GM12878 (cell line): Measurements from ENCODE around the gene ADAMTS14. TPM values are rescaled to one million over a fixed set of nuclear protein-coding genes. Genes with fewer than 3 reads are reported as not detected.

ENCODE experiments used
- ATAC-seq: fragments of 200-7000 bp; cut with Tn5 transposase; 3 replicates; pipeline ENCODE4 v1.9.1; 2020; ENCODE audit warnings: mild to moderate bottlenecking, moderate library complexity
- BruUV-seq: library from RNA; stranded (reverse); fragments of 400-500 nt; replicated peaks from 2 replicates; lab custom pipeline; 2021; lab: Mats Ljungman, UMichigan
- CTCF ChIA-PET: fragments of 300-600 bp; sonication (Branson Sonifier 250); formaldehyde crosslinking; extraction: SDS; loops from one replicate; lab custom pipeline; 2021; ENCODE audit warnings: inconsistent platforms; lab: Yijun Ruan, JAX
- POLR2A ChIA-PET: fragments of 350-600 bp; formaldehyde crosslinking; extraction: SDS; loops from one replicate; lab custom pipeline; 2021; ENCODE audit warnings: inconsistent platforms; lab: Charles Lee
- RAD21 ChIA-PET: fragments of 300-600 bp; sonication (Branson Sonifier 250); formaldehyde crosslinking; loops from one replicate; lab custom pipeline; 2023; ENCODE audit warnings: antibody characterized with exemption; ENCODE audit not compliant: unreplicated experiment; lab: Charles Lee
- SMC1A ChIA-PET: fragments of 300-600 bp; sonication (Branson Sonifier 250); formaldehyde crosslinking; loops from one replicate; lab custom pipeline; 2023; ENCODE audit not compliant: unreplicated experiment, uncharacterized antibody; lab: Charles Lee
- DNase-seq: peaks from one replicate; pipeline ENCODE4 v3.0.0-alpha.2; 2011; ENCODE audit warnings: low read depth, low spot score
- FAIRE-seq: peaks from 3 replicates; lab custom pipeline; 2011; peaks lifted over from hg19 to GRCh38; lab: Jason Lieb, UNC
- H2AFZ ChIP-seq: 2 replicates; pipeline ENCODE4 v1.6.0; 2011; ENCODE audit warnings: low read depth, low read length, control low read depth; ENCODE audit not compliant: control insufficient read depth
- H3K27ac ChIP-seq: 2 replicates; pipeline ENCODE4 v1.5.1; 2011; ENCODE audit warnings: control low read depth; ENCODE audit not compliant: control insufficient read depth, insufficient read depth
- H3K27me3 ChIP-seq, 2 experiments: replicated peaks in 1 of 2; 2 replicates each; pipeline versions ENCODE4 v1.6.0 to v1.6.1; 2011; ENCODE audit warnings: low read length in 1 of 2; ENCODE audit not compliant: control insufficient read depth in 2 of 2, insufficient read depth in 2 of 2
- H3K36me3 ChIP-seq, 2 experiments: 2 replicates each; pipeline ENCODE4 v1.5.1; 2011; ENCODE audit warnings: low read length in 1 of 2; ENCODE audit not compliant: control insufficient read depth in 2 of 2, insufficient read depth in 2 of 2
- H3K4me1 ChIP-seq: 2 replicates; pipeline ENCODE4 v1.6.1; 2011; ENCODE audit warnings: mild to moderate bottlenecking, low read length, moderate library complexity, mixed read lengths; ENCODE audit not compliant: control insufficient read depth, insufficient read depth
- H3K4me2 ChIP-seq: 2 replicates; pipeline ENCODE4 v1.6.0; 2011; ENCODE audit warnings: control low read depth; ENCODE audit not compliant: control insufficient read depth, insufficient read depth
- H3K4me3 ChIP-seq: fragments of 200-600 bp; sonication (generic); 2 replicates; pipeline ENCODE4 v1.5.1; 2016
- H3K79me2 ChIP-seq: 2 replicates; pipeline ENCODE4 v1.6.0; 2011; ENCODE audit warnings: low read length; ENCODE audit not compliant: control insufficient read depth, insufficient read depth
- H3K9ac ChIP-seq: 2 replicates; pipeline ENCODE4 v1.8.0; 2011; ENCODE audit warnings: low read length, control low read depth, mixed read lengths; ENCODE audit not compliant: control insufficient read depth, insufficient read depth
- H3K9me3 ChIP-seq: replicated peaks from 3 replicates; pipeline ENCODE4 v1.5.1; 2011; ENCODE audit warnings: mild to moderate bottlenecking, low read length; ENCODE audit not compliant: control insufficient read depth, insufficient read depth
- H4K20me1 ChIP-seq: 2 replicates; pipeline ENCODE4 v1.6.0; 2011; ENCODE audit not compliant: control insufficient read depth, insufficient read depth
- KDM1A ChIP-seq: fragments of 200-600 bp; sonication (generic); IDR thresholded peaks from 2 replicates; pipeline ENCODE4 v1.6.1; 2016; ENCODE audit warnings: borderline replicate concordance
- WGBS: methylation state at CpG from one replicate; pipeline ENCODE4 v1.1.6; 2016; ENCODE audit warnings: low lambda C conversion rate; ENCODE audit not compliant: insufficient replicate concordance, insufficient coverage; ENCODE audit errors: missing lambda C conversion rate; 5-methylcytosine and 5-hydroxymethylcytosine counted together
- in situ Hi-C: fragments of 300-500 bp; cut with MboI; formaldehyde crosslinking; loops from 9 replicates; pipeline ENCODE4 v1.14.3; 2018; ENCODE audit warnings: mixed read lengths
- intact Hi-C: fragments of 100-400 bp; cut with micrococcal nuclease; formaldehyde crosslinking; loops from one replicate; pipeline ENCODE4 v1.14.2; 2022; ENCODE audit not compliant: unreplicated experiment
- polyA plus RNA-seq, 11 experiments: library from polyadenylated mRNA; depleted of rRNA in 4 of 11; unstranded in 6 of 11; stranded (reverse) in 5 of 11; fragments of >200 nt; fragmentation: Nextera tagmentation in 4 of 11; fragmentation: Illumina TruSeq in 1 of 11; extraction: Ambion mirVana in 4 of 11; extraction: Trizol in 1 of 11; gene quantifications; 1 replicate in 1 of 11; 2 replicates in 10 of 11; pipeline versions ENCODE4 v1.2.1 to v1.2.3, GENCODE V29; 2011 to 2016; ENCODE audit warnings: inconsistent platforms in 2 of 11, missing spikeins in 2 of 11, low read depth in 1 of 11
- total RNA-seq, 4 experiments: library from RNA; depleted of rRNA in 3 of 4; stranded (reverse); fragments of >200 nt in 3 of 4; fragmentation: Illumina TruSeq in 1 of 4; extraction: Trizol in 1 of 4; gene quantifications; 2 replicates each; pipeline versions ENCODE4 v1.2.1 to v1.2.3, GENCODE V29; 2013 to 2021
- TF ChIP-seq, protein P1 (sequence below), 3 experiments: IDR thresholded peaks in 2 of 3; conservative IDR thresholded peaks in 1 of 3; 2 replicates each; pipeline ENCODE4 v1.5.1; 2011; ENCODE audit warnings: low read depth in 3 of 3, low read length in 3 of 3, mild to moderate bottlenecking in 3 of 3, control low read depth in 2 of 3, moderate library complexity in 2 of 3, inconsistent platforms in 1 of 3, mixed read lengths in 1 of 3; ENCODE audit not compliant: control insufficient read depth in 2 of 3, insufficient read depth in 1 of 3; ENCODE audit errors: extremely low read depth in 1 of 3

ADAMTS14 gene
- total and polyA plus RNA-seq, 10 of the 15 experiments (the other 5 are each of a cell fraction or from before 2014, with no cell fraction given), result 0.03 to 0.05 TPM; not detected in 8

DNA sequence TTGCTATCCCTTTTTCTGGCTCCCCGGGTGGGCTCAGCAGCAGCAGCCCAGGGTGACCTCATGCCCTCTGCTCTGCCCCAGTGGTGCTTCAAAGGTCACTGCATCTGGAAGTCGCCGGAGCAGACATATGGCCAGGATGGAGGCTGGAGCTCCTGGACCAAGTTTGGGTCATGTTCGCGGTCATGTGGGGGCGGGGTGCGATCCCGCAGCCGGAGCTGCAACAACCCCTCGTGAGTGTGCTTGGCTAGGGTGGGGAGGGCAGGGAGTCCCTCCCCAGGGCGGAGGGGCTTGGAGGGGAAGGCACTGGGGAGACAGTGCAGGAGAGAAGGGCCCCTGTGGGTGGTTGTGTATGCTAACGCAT lies 66.4 kb downstream of the ADAMTS14 start:
- Histone ChIP-seq H3K4me3 (no peak overlapping the region), H2AFZ (no peak overlapping the region), H4K20me1 (no peaks in the 10 kb centered on the region), H3K9me3 (no peaks in the 10 kb centered on the region), H3K9ac (no peak overlapping the region), H3K27ac (no peak overlapping the region), H3K79me2 (no peaks in the 10 kb centered on the region), H3K27me3 (no peaks in the 10 kb centered on the region; a peak in 1 of 4 replicates), H3K4me1 (no peaks in the 10 kb centered on the region), H3K36me3 (no peaks in the 10 kb centered on the region), H3K4me2 (no peak overlapping the region)
- DNase-seq (no peak), ATAC-seq (no peak), FAIRE-seq (no peak)
- ChIA-PET POLR2A (no interaction called here), CTCF (interaction anchor here (0.8 kb wide), 1 partner anchor 278 kb away, joined by 4 read pairs; no protein-coding TSS in a partner anchor), SMC1A (interaction anchor here (1.3 kb wide), 1 partner anchor 20 kb away, joined by 3 read pairs; no protein-coding TSS in a partner anchor), RAD21 (interaction anchor here (0.6 kb wide), 1 partner anchor 122 kb away, joined by 3 read pairs; no protein-coding TSS in a partner anchor)
- no TSS peak for BruUV-seq
- in situ Hi-C loops (no loop called here), intact Hi-C loops (no loop called here)
- TF ChIP-seq KDM1A, result no peak
- TF ChIP-seq, protein P1, sequence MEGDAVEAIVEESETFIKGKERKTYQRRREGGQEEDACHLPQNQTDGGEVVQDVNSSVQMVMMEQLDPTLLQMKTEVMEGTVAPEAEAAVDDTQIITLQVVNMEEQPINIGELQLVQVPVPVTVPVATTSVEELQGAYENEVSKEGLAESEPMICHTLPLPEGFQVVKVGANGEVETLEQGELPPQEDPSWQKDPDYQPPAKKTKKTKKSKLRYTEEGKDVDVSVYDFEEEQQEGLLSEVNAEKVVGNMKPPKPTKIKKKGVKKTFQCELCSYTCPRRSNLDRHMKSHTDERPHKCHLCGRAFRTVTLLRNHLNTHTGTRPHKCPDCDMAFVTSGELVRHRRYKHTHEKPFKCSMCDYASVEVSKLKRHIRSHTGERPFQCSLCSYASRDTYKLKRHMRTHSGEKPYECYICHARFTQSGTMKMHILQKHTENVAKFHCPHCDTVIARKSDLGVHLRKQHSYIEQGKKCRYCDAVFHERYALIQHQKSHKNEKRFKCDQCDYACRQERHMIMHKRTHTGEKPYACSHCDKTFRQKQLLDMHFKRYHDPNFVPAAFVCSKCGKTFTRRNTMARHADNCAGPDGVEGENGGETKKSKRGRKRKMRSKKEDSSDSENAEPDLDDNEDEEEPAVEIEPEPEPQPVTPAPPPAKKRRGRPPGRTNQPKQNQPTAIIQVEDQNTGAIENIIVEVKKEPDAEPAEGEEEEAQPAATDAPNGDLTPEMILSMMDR (IDR thresholded peaks at IDR 0.05 in 2 of 3, conservative IDR thresholded peaks at IDR 0.05 in 1 of 3; ENCODE audit: control insufficient read depth in 2 of 3, extremely low read depth in 1 of 3, insufficient read depth in 1 of 3, low read depth in 3 of 3, low read length in 3 of 3), result 0 out of 6 replicates have a peak, but pooled peaks of 1 of the 3 experiments have one; percentile 3
- WGBS, result 58% methylated on average over 7 of the region's 12 CpGs
